Measurements from ENCODE around the gene ANKFY1. TPM values are rescaled to one million over a fixed set of nuclear protein-coding genes. Genes with fewer than 3 reads are reported as not detected.

Gene ANKFY1
- total RNA-seq, 1 experiment from 2014 or later: 38.9 TPM

DNA sequence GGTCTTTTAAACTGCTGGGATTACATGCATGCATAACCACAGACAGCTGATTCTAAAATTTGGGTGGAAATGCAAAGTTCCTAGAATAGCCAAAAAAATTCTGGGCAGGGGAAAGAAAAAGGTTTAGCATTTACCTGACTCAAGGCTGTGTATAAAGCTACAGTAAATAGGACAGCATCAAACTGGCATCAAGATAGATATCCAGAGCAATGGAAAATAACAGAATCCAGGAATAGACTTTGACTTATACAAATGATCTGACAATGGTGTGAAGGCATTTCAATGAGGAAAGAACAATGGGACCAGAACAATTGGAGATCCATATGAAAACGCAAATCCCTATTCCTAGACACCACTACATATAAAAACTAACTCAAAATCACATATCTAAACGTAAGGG is 12.9 kb downstream of the ANKFY1 start:
- POLR2A ChIA-PET: no interaction called here
- BruUV-seq (replicated peaks): no TSS peak

More for the DNA sequence above, 12.9 kb downstream of the ANKFY1 start:
- ATAC-seq (no peak), DNase-seq (ENCODE audit: low read depth, low spot score) (no peak)
- peaks cover 94% of the 10 kb centered on the region for H3K79me2 ChIP-seq (ENCODE audit: insufficient read depth, low read length)
- no peak overlapping the region for H3K4me2 ChIP-seq (ENCODE audit: low read length)
- peaks cover 13% of the 10 kb centered on the region; the same call in 1 of the 2 replicates for H4K20me1 ChIP-seq (ENCODE audit: insufficient read depth)
- no peaks in the 10 kb centered on the region for H3K9me2 ChIP-seq (ENCODE audit: insufficient read depth)
- H3K27ac ChIP-seq (ENCODE audit: low read depth, low read length): no peak overlapping the region
- H2AFZ ChIP-seq (ENCODE audit: low read depth, low read length, poor library complexity, severe bottlenecking): no peak overlapping the region
- ChIA-PET CTCF (interaction anchor here (0.9 to 5.1 kb wide), 5 partner anchors 8 to 51 kb away, joined by 3 to 35 read pairs (median 6); partner anchors contain the start of gene ANKFY1), RAD21 (ENCODE audit: low non-redundant PET in 1 of 2, low total read pairs in 2 of 2, uncharacterized antibody in 2 of 2, unreplicated experiment in 2 of 2) (no interaction called here)
- TF ChIP-seq RAD21 (IDR thresholded peaks at IDR 0.05; ENCODE audit: low read depth): no peak
- TF ChIP-seq SP1 (IDR thresholded peaks at IDR 0.05; ENCODE audit: low read depth): no peak
- TF ChIP-seq ELF1 (IDR thresholded peaks at IDR 0.05; ENCODE audit: borderline replicate concordance, low read depth): no peak
- TF ChIP-seq SIN3A (IDR thresholded peaks at IDR 0.05; ENCODE audit: low read depth): no peak
- TF ChIP-seq, protein P1, sequence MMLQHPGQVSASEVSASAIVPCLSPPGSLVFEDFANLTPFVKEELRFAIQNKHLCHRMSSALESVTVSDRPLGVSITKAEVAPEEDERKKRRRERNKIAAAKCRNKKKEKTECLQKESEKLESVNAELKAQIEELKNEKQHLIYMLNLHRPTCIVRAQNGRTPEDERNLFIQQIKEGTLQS (IDR thresholded peaks at IDR 0.05): no peak
- no peak for TF ChIP-seq ZNF274 (IDR thresholded peaks at IDR 0.05; ENCODE audit: low read depth, low read length)
- no peak for TF ChIP-seq CBX3 (IDR thresholded peaks at IDR 0.05; ENCODE audit: low read depth)
- no peak for TF ChIP-seq SRF (IDR thresholded peaks at IDR 0.05; ENCODE audit: low read depth)
- TF ChIP-seq, protein P2, sequence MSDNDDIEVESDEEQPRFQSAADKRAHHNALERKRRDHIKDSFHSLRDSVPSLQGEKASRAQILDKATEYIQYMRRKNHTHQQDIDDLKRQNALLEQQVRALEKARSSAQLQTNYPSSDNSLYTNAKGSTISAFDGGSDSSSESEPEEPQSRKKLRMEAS (IDR thresholded peaks at IDR 0.05): no peak
- TF ChIP-seq EGR1 (IDR thresholded peaks at IDR 0.05; ENCODE audit: low read depth): no peak
- no peak for TF ChIP-seq JUND (IDR thresholded peaks at IDR 0.05)
- no peak for TF ChIP-seq POLR2A (IDR thresholded peaks at IDR 0.05; ENCODE audit: borderline replicate concordance, extremely low read depth, insufficient read depth, insufficient read length)
- no peak for TF ChIP-seq ZBTB33 (IDR thresholded peaks at IDR 0.05; ENCODE audit: extremely low read depth, insufficient replicate concordance, low read length)
- no peak for TF ChIP-seq POLR2AphosphoS5 (IDR thresholded peaks at IDR 0.05; ENCODE audit: low read depth, low read length)
- no peak for TF ChIP-seq REST (IDR thresholded peaks at IDR 0.05; ENCODE audit: low read depth)
- no peak overlapping the region for H3K9ac ChIP-seq (ENCODE audit: low read length)
- intact Hi-C loops (cut with micrococcal nuclease): no loop called here
- peaks cover 20 to 27% of the 10 kb centered on the region in 2 experiments for H3K4me1 ChIP-seq (ENCODE audit: control insufficient read depth in 1 of 2, insufficient read depth in 2 of 2, low read length in 2 of 2)
- no peaks in the 10 kb centered on the region; a peak in 1 of 4 replicates for H3K36me3 ChIP-seq (ENCODE audit: control insufficient read depth in 1 of 2, insufficient read depth in 2 of 2, low read length in 2 of 2)
- no peak overlapping the region for H3K4me3 ChIP-seq (replicated peaks in 1 of 2; ENCODE audit: low read depth in 1 of 2, low read length in 2 of 2)
- H3K27me3 ChIP-seq (ENCODE audit: insufficient read depth, low read length): no peaks in the 10 kb centered on the region
- no peaks in the 10 kb centered on the region for H3K9me3 ChIP-seq (ENCODE audit: control insufficient read depth in 1 of 2, insufficient read depth in 1 of 2, low read depth in 1 of 2, low read length in 2 of 2)

All from HCT116 (cell line).